B cell (primary cell): ENCODE measurements around the gene CNST. TPM values are rescaled to one million over a fixed set of nuclear protein-coding genes. Genes with fewer than 3 reads are reported as not detected.

Experiments
- ATAC-seq: fragments of 200-7000 bp; cut with Tn5 transposase; one replicate; pipeline ENCODE4 v1.10.0; 2021; ENCODE audit warnings: low read depth, mild to moderate bottlenecking, moderate number of reproducible peaks, moderate library complexity
- CTCF ChIA-PET: fragments of 350-600 bp; sonication (Branson Sonifier 250); formaldehyde crosslinking; loops from one replicate; lab custom pipeline; 2021; ENCODE audit warnings: antibody characterized with exemption, inconsistent platforms; lab: Charles Lee
- POLR2A ChIA-PET: fragments of 350-600 bp; sonication (Branson Sonifier 250); formaldehyde crosslinking; loops from one replicate; lab custom pipeline; 2021; ENCODE audit warnings: antibody characterized with exemption; lab: Charles Lee
- DNase-seq: peaks from one replicate; pipeline ENCODE4 v3.0.0; 2013
- H2AFZ ChIP-seq: 2 replicates; pipeline ENCODE4 v1.6.1; 2012; ENCODE audit warnings: mild to moderate bottlenecking, low read depth, low read length; ENCODE audit not compliant: insufficient read depth, poor library complexity, severe bottlenecking
- H3K27ac ChIP-seq, 2 donors: 1 replicate in 1 of 2; 2 replicates in 1 of 2; pipeline ENCODE4 v1.5.1; 2012 to 2013; ENCODE audit warnings: low read length in 2 of 2, mild to moderate bottlenecking in 2 of 2, moderate library complexity in 1 of 2
- H3K27me3 ChIP-seq, 4 experiments: fragments of 200-600 bp in 1 of 4; sonication (generic) in 1 of 4; replicated peaks in 1 of 4; 1 replicate in 2 of 4; 2 replicates in 2 of 4; pipeline versions ENCODE4 v1.6.1 to v1.7.0; 2013 to 2016; ENCODE audit warnings: low read length in 3 of 4, mild to moderate bottlenecking in 2 of 4, mixed read lengths in 1 of 4, moderate library complexity in 1 of 4; ENCODE audit not compliant: insufficient read depth in 4 of 4, control insufficient read depth in 3 of 4; ENCODE audit errors: control extremely low read depth in 1 of 4
- H3K36me3 ChIP-seq, 2 experiments: replicated peaks in 1 of 2; 1 replicate in 1 of 2; 2 replicates in 1 of 2; pipeline versions ENCODE4 v1.6.1 to v1.7.1; 2013; ENCODE audit warnings: low read length in 1 of 2; ENCODE audit not compliant: insufficient read depth in 2 of 2, control insufficient read depth in 1 of 2; ENCODE audit errors: control extremely low read depth in 1 of 2, extremely low read depth in 1 of 2
- H3K4me1 ChIP-seq, 2 donors: fragments of 200-600 bp in 1 of 2; sonication (generic) in 1 of 2; 1 replicate in 1 of 2; 2 replicates in 1 of 2; pipeline versions ENCODE4 v1.5.1 to v1.6.1; 2013 to 2017; ENCODE audit warnings: low read length in 2 of 2; ENCODE audit not compliant: control insufficient read depth in 2 of 2, insufficient read depth in 2 of 2
- H3K4me2 ChIP-seq: replicated peaks from 2 replicates; pipeline ENCODE3; 2012; ENCODE audit warnings: mild to moderate bottlenecking, low read depth, low read length; ENCODE audit not compliant: poor library complexity, severe bottlenecking
- H3K4me3 ChIP-seq, 5 experiments: fragments of 200-600 bp in 1 of 5; sonication (generic) in 1 of 5; 1 replicate in 3 of 5; 2 replicates in 2 of 5; pipeline versions ENCODE4 v1.5.1 to v1.7.0; 2011 to 2016; ENCODE audit warnings: low read length in 4 of 5, mild to moderate bottlenecking in 4 of 5, low read depth in 2 of 5, control low read depth in 1 of 5, moderate library complexity in 1 of 5; ENCODE audit not compliant: insufficient read depth in 1 of 5; ENCODE audit errors: control extremely low read depth in 1 of 5, extremely low read depth in 1 of 5
- H3K79me2 ChIP-seq: fragments of 200-600 bp; sonication (generic); one replicate; pipeline ENCODE4 v1.6.0; 2016; ENCODE audit warnings: low read length; ENCODE audit not compliant: control insufficient read depth, insufficient read depth
- H3K9ac ChIP-seq: fragments of 200-600 bp; sonication (generic); 2 replicates; pipeline ENCODE4 v1.6.1; 2017; ENCODE audit warnings: mild to moderate bottlenecking, low read length, moderate library complexity
- H3K9me3 ChIP-seq, 3 donors: one replicate each; pipeline versions ENCODE4 v1.6.1 to v1.7.1; 2013; ENCODE audit warnings: low read length in 2 of 3; ENCODE audit not compliant: control insufficient read depth in 2 of 3, insufficient read depth in 1 of 3; ENCODE audit errors: control extremely low read depth in 1 of 3
- H4K20me1 ChIP-seq: 2 replicates; pipeline ENCODE4 v1.6.0; 2012; ENCODE audit warnings: mild to moderate bottlenecking, low read length; ENCODE audit not compliant: insufficient read depth, control insufficient read depth, poor library complexity, severe bottlenecking
- H3K27ac Mint-ChIP-seq: one replicate; pipeline ENCODE4 v1.8.0; 2021; ENCODE audit warnings: mixed read lengths
- H3K27me3 Mint-ChIP-seq: one replicate; pipeline ENCODE4 v1.8.0; 2021; ENCODE audit warnings: mixed read lengths
- H3K4me1 Mint-ChIP-seq: one replicate; pipeline ENCODE4 v1.8.0; 2021; ENCODE audit warnings: mixed read lengths
- H3K4me3 Mint-ChIP-seq: one replicate; pipeline ENCODE4 v1.8.0; 2021; ENCODE audit warnings: mixed read lengths
- H3K9me3 Mint-ChIP-seq: one replicate; pipeline ENCODE4 v1.8.0; 2022; ENCODE audit warnings: mixed read lengths; ENCODE audit not compliant: insufficient read depth
- CTCF ChIP-seq: fragments of 200-600 bp; IDR thresholded peaks from one replicate; pipeline ENCODE4 v1.8.0; 2022; ENCODE audit warnings: antibody characterized with exemption, mild to moderate bottlenecking
- EZH2 ChIP-seq: IDR thresholded peaks from 2 replicates; pipeline ENCODE4 v1.6.1; 2012; ENCODE audit warnings: borderline replicate concordance, low read depth, mild to moderate bottlenecking, moderate library complexity, low read length; ENCODE audit not compliant: insufficient read depth, poor library complexity, severe bottlenecking
- WGBS: methylation state at CpG from one replicate; pipeline ENCODE4 v1.1.5; 2013; ENCODE audit warnings: missing lambda C conversion rate; ENCODE audit not compliant: insufficient coverage; 5-methylcytosine and 5-hydroxymethylcytosine counted together
- intact Hi-C: fragments of 100-400 bp; cut with micrococcal nuclease; formaldehyde crosslinking; loops from one replicate; pipeline ENCODE4 v1.10.0; 2022
- polyA plus RNA-seq: library from polyadenylated mRNA; depleted of rRNA; stranded (reverse); fragments of >200 nt; gene quantifications from 2 replicates; pipeline ENCODE4 v1.2.3, GENCODE V29; 2012
- total RNA-seq, 2 donors: library from RNA; stranded (reverse); fragments of 120-200 nt in 1 of 2; gene quantifications; 1 replicate in 1 of 2; 2 replicates in 1 of 2; pipeline versions ENCODE4 v1.2.3 to v1.2.4, GENCODE V29; 2013 to 2022

CNST gene
- total and polyA plus RNA-seq, 2 donors (not counting 1 experiment from before 2014, with no cell fraction given): 26.9 to 54.0 TPM

DNA sequence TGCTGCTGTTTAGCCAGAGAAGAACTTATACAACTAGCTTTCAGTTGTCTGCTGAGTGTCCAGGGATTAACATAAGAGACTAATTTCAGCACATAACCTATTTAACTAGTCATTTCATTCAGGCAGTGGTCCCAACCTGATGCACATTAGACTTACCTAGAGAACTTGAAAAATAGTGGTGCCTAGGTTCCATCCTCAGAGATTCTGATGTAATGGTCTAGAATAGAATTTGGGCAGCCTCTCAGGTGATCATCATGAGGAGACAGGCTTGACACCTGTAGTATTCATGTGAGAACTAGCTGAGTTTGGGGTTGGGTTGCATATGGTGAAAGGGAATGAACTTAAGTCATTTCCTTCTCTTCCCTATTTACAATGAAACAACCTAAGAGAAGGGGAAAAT lies 24.8 kb downstream of the CNST start:
- no peak for ATAC-seq
- no peak for DNase-seq
- Histone ChIP-seq H3K4me3 (no peak overlapping the region), H3K27me3 (no peaks in the 10 kb centered on the region), H3K9ac (no peak overlapping the region), H4K20me1 (peaks cover 47% of the 10 kb centered on the region), H3K4me1 (no peaks in the 10 kb centered on the region), H3K79me2 (peaks cover 76% of the 10 kb centered on the region), H2AFZ (no peak overlapping the region), H3K36me3 (peaks cover 6 to 34% of the 10 kb centered on the region in 2 experiments), H3K9me3 (peaks cover 0 to 5% (median 3%) of the 10 kb centered on the region in 3 donors), H3K4me2 (no peak overlapping the region), H3K27ac (no peak overlapping the region)
- ChIA-PET CTCF (no interaction called here), POLR2A (no interaction called here)
- H3K27ac Mint-ChIP-seq: peak overlapping the region; percentile 29
- no peaks in the 10 kb centered on the region for H3K27me3 Mint-ChIP-seq
- H3K4me1 Mint-ChIP-seq: peaks cover 36% of the 10 kb centered on the region
- peaks cover 3% of the 10 kb centered on the region for H3K9me3 Mint-ChIP-seq
- TF ChIP-seq EZH2 (no peak), CTCF (no peak)
- intact Hi-C loops: no loop called here
- no peak overlapping the region for H3K4me3 Mint-ChIP-seq

DNA sequence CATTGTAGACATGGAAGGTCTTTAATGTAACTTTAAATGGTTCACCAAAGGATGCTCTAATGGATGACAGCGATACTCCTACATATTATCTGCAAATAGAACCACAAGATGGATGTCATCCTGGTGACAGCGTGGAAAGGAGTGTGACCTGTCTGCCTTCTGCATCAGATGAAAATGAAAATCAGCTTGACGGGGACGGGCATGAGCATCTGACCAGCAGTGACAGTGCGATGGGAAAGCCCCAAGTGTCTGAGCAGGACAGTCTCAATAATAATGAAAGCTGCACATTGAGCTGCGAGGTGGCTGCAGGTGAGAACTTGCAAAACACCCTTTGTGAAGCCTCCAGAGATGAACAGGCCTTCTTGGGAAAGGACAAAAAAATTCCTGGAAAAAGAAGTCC lies 25.2 kb downstream of the CNST start:
- peaks cover 6 to 34% of the 10 kb centered on the region in 2 experiments for H3K36me3 ChIP-seq

More for the DNA sequence above, 25.2 kb downstream of the CNST start:
- Histone ChIP-seq H3K4me1 (no peaks in the 10 kb centered on the region), H4K20me1 (peaks cover 52% of the 10 kb centered on the region), H3K9ac (no peak overlapping the region), H2AFZ (no peak overlapping the region), H3K4me3 (no peak overlapping the region), H3K27me3 (no peaks in the 10 kb centered on the region), H3K27ac (no peak overlapping the region), H3K9me3 (peaks cover 0 to 5% (median 3%) of the 10 kb centered on the region in 3 donors), H3K4me2 (no peak overlapping the region), H3K79me2 (peaks cover 79% of the 10 kb centered on the region)
- CTCF ChIA-PET: no interaction called here
- intact Hi-C loops: no loop called here
- Mint-ChIP-seq H3K27ac (peak overlapping the region; percentile 29), H3K4me3 (no peak overlapping the region), H3K27me3 (no peaks in the 10 kb centered on the region), H3K4me1 (peaks cover 37% of the 10 kb centered on the region), H3K9me3 (peaks cover 3% of the 10 kb centered on the region)
- ATAC-seq (no peak), DNase-seq (no peak)
- POLR2A ChIA-PET: no interaction called here
- TF ChIP-seq EZH2 (no peak), CTCF (no peak)
- 67% methylated on average over 6 of the region's 6 CpGs for WGBS
